Endothelial cell of umbilical vein (primary cell): ENCODE data around the gene LGI4. TPM values are rescaled to one million over a fixed set of nuclear protein-coding genes. Genes with fewer than 3 reads are reported as not detected.

Experiments used
- BruUV-seq: library from RNA; stranded (reverse); fragments of 400-500 nt; replicated peaks from 2 replicates; lab custom pipeline; 2021; lab: Mats Ljungman, UMichigan
- CTCF ChIA-PET: fragments of 300-600, 350-600 bp; sonication (Branson Sonifier 250); formaldehyde crosslinking; loops from one replicate; lab custom pipeline; 2021; ENCODE audit warnings: antibody characterized with exemption, inconsistent platforms; lab: Charles Lee
- POLR2A ChIA-PET: fragments of 300-600, 350-600 bp; sonication (Branson Sonifier 250); formaldehyde crosslinking; loops from one replicate; lab custom pipeline; 2021; ENCODE audit warnings: antibody characterized with exemption, inconsistent platforms; lab: Charles Lee
- DNase-seq: peaks from one replicate; pipeline ENCODE4 v3.0.0-alpha.2; 2011; ENCODE audit warnings: low read depth, low spot score
- FAIRE-seq: peaks from 2 replicates; lab custom pipeline; 2011; peaks lifted over from hg19 to GRCh38; lab: Jason Lieb, UNC
- H2AFZ ChIP-seq: 2 replicates; pipeline ENCODE4 v1.6.0; 2012; ENCODE audit warnings: low read depth, low read length, control low read depth, inconsistent platforms
- H3K27ac ChIP-seq: 2 replicates; pipeline ENCODE4 v1.5.1; 2011; ENCODE audit warnings: low read depth, mild to moderate bottlenecking, control low read depth, low read length, moderate library complexity; ENCODE audit not compliant: insufficient read depth
- H3K27me3 ChIP-seq, 2 experiments: 2 replicates each; pipeline versions ENCODE4 v1.6.0 to v1.6.1; 2011; ENCODE audit warnings: low read length in 2 of 2, mixed read lengths in 1 of 2; ENCODE audit not compliant: control insufficient read depth in 2 of 2, insufficient read depth in 2 of 2
- H3K36me3 ChIP-seq, 2 experiments: 2 replicates in 1 of 2; 3 replicates in 1 of 2; pipeline ENCODE4 v1.5.1; 2011; ENCODE audit warnings: low read length in 2 of 2, mild to moderate bottlenecking in 1 of 2, moderate library complexity in 1 of 2; ENCODE audit not compliant: control insufficient read depth in 2 of 2, insufficient read depth in 2 of 2; ENCODE audit errors: extremely low read depth in 1 of 2
- H3K4me1 ChIP-seq: 3 replicates; pipeline ENCODE4 v1.5.1; 2011; ENCODE audit warnings: mild to moderate bottlenecking, low read length; ENCODE audit not compliant: control insufficient read depth, insufficient read depth; ENCODE audit errors: extremely low read depth
- H3K4me2 ChIP-seq: 2 replicates; pipeline ENCODE4 v1.6.1; 2011; ENCODE audit warnings: low read length, control low read depth, mixed read lengths; ENCODE audit not compliant: insufficient read depth
- H3K4me3 ChIP-seq, 3 experiments: fragments of 200-600 bp in 1 of 3; sonication (generic), shearing (Covaris generic) in 1 of 3; replicated peaks in 1 of 3; 2 replicates each; pipeline ENCODE4 v1.5.1; 2011 to 2016; ENCODE audit warnings: control low read depth in 3 of 3, low read length in 3 of 3, mild to moderate bottlenecking in 2 of 3, inconsistent platforms in 1 of 3, low read depth in 1 of 3, moderate library complexity in 1 of 3; ENCODE audit not compliant: insufficient read depth in 1 of 3
- H3K79me2 ChIP-seq: 2 replicates; pipeline ENCODE4 v1.6.0; 2012; ENCODE audit warnings: low read length, inconsistent platforms; ENCODE audit not compliant: control insufficient read depth, insufficient read depth
- H3K9ac ChIP-seq: replicated peaks from 2 replicates; pipeline ENCODE3; 2011; ENCODE audit warnings: low read length, control low read depth; ENCODE audit not compliant: insufficient read depth; ENCODE audit errors: extremely low read depth
- H3K9me1 ChIP-seq: replicated peaks from 3 replicates; pipeline ENCODE4 v1.6.0; 2011; ENCODE audit warnings: mild to moderate bottlenecking, low read length; ENCODE audit not compliant: control insufficient read depth, insufficient read depth; ENCODE audit errors: extremely low read depth
- H3K9me3 ChIP-seq: replicated peaks from 2 replicates; pipeline ENCODE4 v1.5.1; 2012; ENCODE audit warnings: low read length, inconsistent platforms; ENCODE audit not compliant: control insufficient read depth, insufficient read depth
- H4K20me1 ChIP-seq: replicated peaks from 2 replicates; pipeline ENCODE3; 2011; ENCODE audit warnings: mild to moderate bottlenecking, low read length; ENCODE audit not compliant: control insufficient read depth, insufficient read depth; ENCODE audit errors: extremely low read depth
- EZH2 ChIP-seq: IDR thresholded peaks from 2 replicates; pipeline ENCODE4 v1.6.1; 2012; ENCODE audit warnings: borderline replicate concordance, low read depth, mild to moderate bottlenecking, moderate library complexity, low read length, inconsistent platforms; ENCODE audit not compliant: severe bottlenecking
- FOS ChIP-seq: IDR thresholded peaks from 2 replicates; pipeline ENCODE4 v1.6.1; 2011; ENCODE audit warnings: mild to moderate bottlenecking, low read length, moderate library complexity, borderline replicate concordance; ENCODE audit not compliant: insufficient read depth
- GATA2 ChIP-seq: IDR thresholded peaks from 2 replicates; pipeline ENCODE4 v1.7.0; 2011; ENCODE audit warnings: low read depth, mild to moderate bottlenecking, moderate library complexity, mixed read lengths, low read length; ENCODE audit not compliant: insufficient read length, insufficient read depth
- JUN ChIP-seq: IDR thresholded peaks from 2 replicates; pipeline ENCODE4 v1.6.1; 2011; ENCODE audit warnings: borderline replicate concordance, low read depth; ENCODE audit not compliant: insufficient read length, insufficient read depth
- MYC ChIP-seq: IDR thresholded peaks from one replicate; pipeline ENCODE4 v1.6.1; 2011; ENCODE audit warnings: mild to moderate bottlenecking, low read depth, low read length
- POLR2A ChIP-seq: IDR thresholded peaks from 2 replicates; pipeline ENCODE4 v1.6.1; 2012; ENCODE audit warnings: low read depth, mild to moderate bottlenecking, control low read depth, low read length
- POLR2AphosphoS5 ChIP-seq: IDR thresholded peaks from 2 replicates; pipeline ENCODE4 v1.6.1; 2012; ENCODE audit warnings: low read depth, mild to moderate bottlenecking, control low read depth, low read length, moderate library complexity; ENCODE audit not compliant: insufficient read depth
- dilution Hi-C: fragments of 300-500 bp; cut with MboI; formaldehyde crosslinking; loops from one replicate; pipeline ENCODE4 v1.15.0; 2019; ENCODE audit warnings: low sequenced_read_pairs; ENCODE audit not compliant: extremely low pct_ligation_motif_present
- intact Hi-C: fragments of 100-400 bp; cut with micrococcal nuclease; formaldehyde crosslinking; loops from one replicate; pipeline ENCODE4 v1.10.0; 2022
- polyA plus RNA-seq, 4 experiments: library from polyadenylated mRNA; depleted of rRNA in 3 of 4; stranded (reverse) in 3 of 4; unstranded in 1 of 4; fragments of >200 nt; gene quantifications; 2 replicates each; pipeline versions ENCODE4 v1.2.1 to v1.2.3, GENCODE V29; 2011 to 2012; ENCODE audit warnings: missing spikeins in 1 of 4
- total RNA-seq: library from RNA; stranded (reverse); gene quantifications from 2 replicates; pipeline ENCODE4 v1.2.3, GENCODE V29; 2021
- TF ChIP-seq, protein P1 (sequence below), 2 donors: IDR thresholded peaks; 1 replicate in 1 of 2; 2 replicates in 1 of 2; pipeline ENCODE4 v1.5.1; 2011; ENCODE audit warnings: low read length in 2 of 2, mild to moderate bottlenecking in 2 of 2, moderate library complexity in 2 of 2, control low read depth in 1 of 2, inconsistent platforms in 1 of 2, low read depth in 1 of 2; ENCODE audit not compliant: insufficient read depth in 1 of 2; ENCODE audit errors: extremely low read depth in 1 of 2
- TF ChIP-seq, protein P2 (sequence below): IDR thresholded peaks from 2 replicates; pipeline ENCODE4 v1.6.1; 2011; ENCODE audit not compliant: insufficient read depth, insufficient read length

LGI4 gene
- total and polyA plus RNA-seq, 2 donors (not counting 3 experiments of a cell fraction or from before 2014, with no cell fraction given), result not detected

DNA sequence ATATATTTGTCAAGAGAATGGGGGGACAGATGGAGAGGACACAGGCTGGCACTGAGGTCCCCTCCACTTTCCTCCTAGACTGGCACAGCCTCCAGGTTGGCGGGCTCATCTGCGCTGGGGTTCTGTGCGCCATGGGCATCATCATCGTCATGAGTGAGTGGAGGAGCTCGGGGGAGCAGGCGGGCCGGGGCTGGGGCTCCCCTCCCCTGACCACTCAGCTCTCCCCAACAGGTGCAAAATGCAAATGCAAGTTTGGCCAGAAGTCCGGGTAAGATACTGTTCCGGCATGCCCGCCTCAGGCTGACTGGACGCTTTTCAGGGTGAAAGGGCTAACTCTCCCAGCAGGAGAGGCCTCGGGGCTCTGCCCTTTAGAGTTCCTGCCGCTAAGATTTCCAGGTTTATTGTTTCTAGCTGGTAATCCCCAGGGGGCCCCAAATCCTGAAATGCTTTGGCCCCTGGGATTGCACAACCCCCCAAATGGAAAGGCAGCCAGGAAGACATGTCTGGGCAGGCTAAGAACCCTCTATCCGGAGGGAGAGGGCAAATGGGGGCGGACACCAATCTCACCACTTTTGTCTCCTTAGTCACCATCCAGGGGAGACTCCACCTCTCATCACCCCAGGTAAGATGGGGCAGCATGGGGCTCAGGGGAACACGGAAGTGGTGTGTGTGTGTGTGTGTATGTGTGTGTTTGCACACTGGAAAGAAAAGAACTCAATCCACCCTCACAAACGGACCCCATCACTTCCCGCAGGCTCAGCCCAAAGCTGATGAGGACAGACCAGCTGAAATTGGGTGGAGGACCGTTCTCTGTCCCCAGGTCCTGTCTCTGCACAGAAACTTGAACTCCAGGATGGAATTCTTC, 11.9 kb downstream of the LGI4 start:
- Histone ChIP-seq H3K4me2 (no peak overlapping the region), H2AFZ (no peak overlapping the region), H3K9me3 (no peaks in the 10 kb centered on the region), H3K27me3 (no peaks in the 10 kb centered on the region), H3K4me1 (peaks cover 3% of the 10 kb centered on the region), H3K9ac (no peak overlapping the region), H3K36me3 (no peaks in the 10 kb centered on the region), H3K79me2 (no peaks in the 10 kb centered on the region), H3K4me3 (no peak overlapping the region), H3K27ac (no peak overlapping the region), H4K20me1 (no peaks in the 10 kb centered on the region), H3K9me1 (no peaks in the 10 kb centered on the region)
- intact Hi-C loops, result no loop called here
- FAIRE-seq (no peak), DNase-seq (no peak)
- no TSS peak for BruUV-seq
- CTCF ChIA-PET, result interaction anchor here (1.0 kb wide), 1 partner anchor 13 kb away, joined by 3 read pairs; the partner anchor contains the start of gene LGI4
- no peak for TF ChIP-seq JUN
- TF ChIP-seq, protein P1, sequence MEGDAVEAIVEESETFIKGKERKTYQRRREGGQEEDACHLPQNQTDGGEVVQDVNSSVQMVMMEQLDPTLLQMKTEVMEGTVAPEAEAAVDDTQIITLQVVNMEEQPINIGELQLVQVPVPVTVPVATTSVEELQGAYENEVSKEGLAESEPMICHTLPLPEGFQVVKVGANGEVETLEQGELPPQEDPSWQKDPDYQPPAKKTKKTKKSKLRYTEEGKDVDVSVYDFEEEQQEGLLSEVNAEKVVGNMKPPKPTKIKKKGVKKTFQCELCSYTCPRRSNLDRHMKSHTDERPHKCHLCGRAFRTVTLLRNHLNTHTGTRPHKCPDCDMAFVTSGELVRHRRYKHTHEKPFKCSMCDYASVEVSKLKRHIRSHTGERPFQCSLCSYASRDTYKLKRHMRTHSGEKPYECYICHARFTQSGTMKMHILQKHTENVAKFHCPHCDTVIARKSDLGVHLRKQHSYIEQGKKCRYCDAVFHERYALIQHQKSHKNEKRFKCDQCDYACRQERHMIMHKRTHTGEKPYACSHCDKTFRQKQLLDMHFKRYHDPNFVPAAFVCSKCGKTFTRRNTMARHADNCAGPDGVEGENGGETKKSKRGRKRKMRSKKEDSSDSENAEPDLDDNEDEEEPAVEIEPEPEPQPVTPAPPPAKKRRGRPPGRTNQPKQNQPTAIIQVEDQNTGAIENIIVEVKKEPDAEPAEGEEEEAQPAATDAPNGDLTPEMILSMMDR (IDR thresholded peaks at IDR 0.05; ENCODE audit: extremely low read depth in 1 of 2, insufficient read depth in 1 of 2, low read depth in 1 of 2, low read length in 2 of 2), result no peak
- no peak for TF ChIP-seq MYC
- no peak for TF ChIP-seq FOS
- TF ChIP-seq, protein P2, sequence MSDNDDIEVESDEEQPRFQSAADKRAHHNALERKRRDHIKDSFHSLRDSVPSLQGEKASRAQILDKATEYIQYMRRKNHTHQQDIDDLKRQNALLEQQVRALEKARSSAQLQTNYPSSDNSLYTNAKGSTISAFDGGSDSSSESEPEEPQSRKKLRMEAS, result no peak
- no peak for TF ChIP-seq POLR2A
- no peak for TF ChIP-seq GATA2
- TF ChIP-seq POLR2AphosphoS5, result no peak
- no peak for TF ChIP-seq EZH2
- POLR2A ChIA-PET, result no interaction called here
- dilution Hi-C loops, result no loop called here
